Endothelial cell of umbilical vein (primary cell): ENCODE results near the gene ISOC1. TPM values are rescaled to one million over a fixed set of nuclear protein-coding genes. Genes with fewer than 3 reads are reported as not detected.

Source experiments
- BruUV-seq: library from RNA; stranded (reverse); fragments of 400-500 nt; replicated peaks from 2 replicates; lab custom pipeline; 2021; lab: Mats Ljungman, UMichigan
- CTCF ChIA-PET: fragments of 300-600, 350-600 bp; sonication (Branson Sonifier 250); formaldehyde crosslinking; loops from one replicate; lab custom pipeline; 2021; ENCODE audit warnings: antibody characterized with exemption, inconsistent platforms; lab: Charles Lee
- POLR2A ChIA-PET: fragments of 300-600, 350-600 bp; sonication (Branson Sonifier 250); formaldehyde crosslinking; loops from one replicate; lab custom pipeline; 2021; ENCODE audit warnings: antibody characterized with exemption, inconsistent platforms; lab: Charles Lee
- DNase-seq: peaks from one replicate; pipeline ENCODE4 v3.0.0-alpha.2; 2011; ENCODE audit warnings: low read depth, low spot score
- FAIRE-seq: peaks from 2 replicates; lab custom pipeline; 2011; peaks lifted over from hg19 to GRCh38; lab: Jason Lieb, UNC
- H2AFZ ChIP-seq: 2 replicates; pipeline ENCODE4 v1.6.0; 2012; ENCODE audit warnings: low read depth, low read length, control low read depth, inconsistent platforms
- H3K27ac ChIP-seq: 2 replicates; pipeline ENCODE4 v1.5.1; 2011; ENCODE audit warnings: low read depth, mild to moderate bottlenecking, control low read depth, low read length, moderate library complexity; ENCODE audit not compliant: insufficient read depth
- H3K27me3 ChIP-seq, 2 experiments: 2 replicates each; pipeline versions ENCODE4 v1.6.0 to v1.6.1; 2011; ENCODE audit warnings: low read length in 2 of 2, mixed read lengths in 1 of 2; ENCODE audit not compliant: control insufficient read depth in 2 of 2, insufficient read depth in 2 of 2
- H3K36me3 ChIP-seq, 2 experiments: 2 replicates in 1 of 2; 3 replicates in 1 of 2; pipeline ENCODE4 v1.5.1; 2011; ENCODE audit warnings: low read length in 2 of 2, mild to moderate bottlenecking in 1 of 2, moderate library complexity in 1 of 2; ENCODE audit not compliant: control insufficient read depth in 2 of 2, insufficient read depth in 2 of 2; ENCODE audit errors: extremely low read depth in 1 of 2
- H3K4me1 ChIP-seq: 3 replicates; pipeline ENCODE4 v1.5.1; 2011; ENCODE audit warnings: mild to moderate bottlenecking, low read length; ENCODE audit not compliant: control insufficient read depth, insufficient read depth; ENCODE audit errors: extremely low read depth
- H3K4me2 ChIP-seq: 2 replicates; pipeline ENCODE4 v1.6.1; 2011; ENCODE audit warnings: low read length, control low read depth, mixed read lengths; ENCODE audit not compliant: insufficient read depth
- H3K4me3 ChIP-seq, 3 experiments: fragments of 200-600 bp in 1 of 3; sonication (generic), shearing (Covaris generic) in 1 of 3; replicated peaks in 1 of 3; 2 replicates each; pipeline ENCODE4 v1.5.1; 2011 to 2016; ENCODE audit warnings: control low read depth in 3 of 3, low read length in 3 of 3, mild to moderate bottlenecking in 2 of 3, inconsistent platforms in 1 of 3, low read depth in 1 of 3, moderate library complexity in 1 of 3; ENCODE audit not compliant: insufficient read depth in 1 of 3
- H3K79me2 ChIP-seq: 2 replicates; pipeline ENCODE4 v1.6.0; 2012; ENCODE audit warnings: low read length, inconsistent platforms; ENCODE audit not compliant: control insufficient read depth, insufficient read depth
- H3K9ac ChIP-seq: replicated peaks from 2 replicates; pipeline ENCODE3; 2011; ENCODE audit warnings: low read length, control low read depth; ENCODE audit not compliant: insufficient read depth; ENCODE audit errors: extremely low read depth
- H3K9me1 ChIP-seq: replicated peaks from 3 replicates; pipeline ENCODE4 v1.6.0; 2011; ENCODE audit warnings: mild to moderate bottlenecking, low read length; ENCODE audit not compliant: control insufficient read depth, insufficient read depth; ENCODE audit errors: extremely low read depth
- H3K9me3 ChIP-seq: replicated peaks from 2 replicates; pipeline ENCODE4 v1.5.1; 2012; ENCODE audit warnings: low read length, inconsistent platforms; ENCODE audit not compliant: control insufficient read depth, insufficient read depth
- H4K20me1 ChIP-seq: replicated peaks from 2 replicates; pipeline ENCODE3; 2011; ENCODE audit warnings: mild to moderate bottlenecking, low read length; ENCODE audit not compliant: control insufficient read depth, insufficient read depth; ENCODE audit errors: extremely low read depth
- EZH2 ChIP-seq: IDR thresholded peaks from 2 replicates; pipeline ENCODE4 v1.6.1; 2012; ENCODE audit warnings: borderline replicate concordance, low read depth, mild to moderate bottlenecking, moderate library complexity, low read length, inconsistent platforms; ENCODE audit not compliant: severe bottlenecking
- FOS ChIP-seq: IDR thresholded peaks from 2 replicates; pipeline ENCODE4 v1.6.1; 2011; ENCODE audit warnings: mild to moderate bottlenecking, low read length, moderate library complexity, borderline replicate concordance; ENCODE audit not compliant: insufficient read depth
- GATA2 ChIP-seq: IDR thresholded peaks from 2 replicates; pipeline ENCODE4 v1.7.0; 2011; ENCODE audit warnings: low read depth, mild to moderate bottlenecking, moderate library complexity, mixed read lengths, low read length; ENCODE audit not compliant: insufficient read length, insufficient read depth
- JUN ChIP-seq: IDR thresholded peaks from 2 replicates; pipeline ENCODE4 v1.6.1; 2011; ENCODE audit warnings: borderline replicate concordance, low read depth; ENCODE audit not compliant: insufficient read length, insufficient read depth
- MAX ChIP-seq: IDR thresholded peaks from 2 replicates; pipeline ENCODE4 v1.6.1; 2011; ENCODE audit not compliant: insufficient read depth, insufficient read length
- MYC ChIP-seq: IDR thresholded peaks from one replicate; pipeline ENCODE4 v1.6.1; 2011; ENCODE audit warnings: mild to moderate bottlenecking, low read depth, low read length
- POLR2A ChIP-seq: IDR thresholded peaks from 2 replicates; pipeline ENCODE4 v1.6.1; 2012; ENCODE audit warnings: low read depth, mild to moderate bottlenecking, control low read depth, low read length
- POLR2AphosphoS5 ChIP-seq: IDR thresholded peaks from 2 replicates; pipeline ENCODE4 v1.6.1; 2012; ENCODE audit warnings: low read depth, mild to moderate bottlenecking, control low read depth, low read length, moderate library complexity; ENCODE audit not compliant: insufficient read depth
- dilution Hi-C: fragments of 300-500 bp; cut with MboI; formaldehyde crosslinking; loops from one replicate; pipeline ENCODE4 v1.15.0; 2019; ENCODE audit warnings: low sequenced_read_pairs; ENCODE audit not compliant: extremely low pct_ligation_motif_present
- intact Hi-C: fragments of 100-400 bp; cut with micrococcal nuclease; formaldehyde crosslinking; loops from one replicate; pipeline ENCODE4 v1.10.0; 2022
- polyA plus RNA-seq, 4 experiments: library from polyadenylated mRNA; depleted of rRNA in 3 of 4; stranded (reverse) in 3 of 4; unstranded in 1 of 4; fragments of >200 nt; gene quantifications; 2 replicates each; pipeline versions ENCODE4 v1.2.1 to v1.2.3, GENCODE V29; 2011 to 2012; ENCODE audit warnings: missing spikeins in 1 of 4
- total RNA-seq: library from RNA; stranded (reverse); gene quantifications from 2 replicates; pipeline ENCODE4 v1.2.3, GENCODE V29; 2021
- TF ChIP-seq, protein P1 (sequence below), 2 donors: IDR thresholded peaks; 1 replicate in 1 of 2; 2 replicates in 1 of 2; pipeline ENCODE4 v1.5.1; 2011; ENCODE audit warnings: low read length in 2 of 2, mild to moderate bottlenecking in 2 of 2, moderate library complexity in 2 of 2, control low read depth in 1 of 2, inconsistent platforms in 1 of 2, low read depth in 1 of 2; ENCODE audit not compliant: insufficient read depth in 1 of 2; ENCODE audit errors: extremely low read depth in 1 of 2

Gene ISOC1
- total and polyA plus RNA-seq, 2 donors (not counting 3 experiments of a cell fraction or from before 2014, with no cell fraction given), result 21.4 to 21.6 TPM

GRCh38 chr5:129118826-129119225 is 24.3 kb downstream of the ISOC1 start:
- no TSS peak for BruUV-seq
- dilution Hi-C loops, result no loop called here
- Histone ChIP-seq H3K9ac (no peak overlapping the region), H3K27ac (no peak overlapping the region), H3K27me3 (no peaks in the 10 kb centered on the region), H3K4me3 (no peak overlapping the region), H2AFZ (no peak overlapping the region), H4K20me1 (no peaks in the 10 kb centered on the region), H3K9me1 (no peaks in the 10 kb centered on the region), H3K4me2 (no peak overlapping the region), H3K36me3 (no peaks in the 10 kb centered on the region), H3K4me1 (no peaks in the 10 kb centered on the region), H3K79me2 (no peaks in the 10 kb centered on the region), H3K9me3 (no peaks in the 10 kb centered on the region)
- ChIA-PET CTCF (interaction anchor here (0.8 to 2.3 kb wide), 6 partner anchors 10 to 906 kb away, joined by 3 to 5 read pairs (median 4); no protein-coding TSS in a partner anchor), POLR2A (no interaction called here)
- TF ChIP-seq EZH2, result no peak
- no peak for TF ChIP-seq FOS
- TF ChIP-seq JUN, result no peak
- TF ChIP-seq, protein P1, sequence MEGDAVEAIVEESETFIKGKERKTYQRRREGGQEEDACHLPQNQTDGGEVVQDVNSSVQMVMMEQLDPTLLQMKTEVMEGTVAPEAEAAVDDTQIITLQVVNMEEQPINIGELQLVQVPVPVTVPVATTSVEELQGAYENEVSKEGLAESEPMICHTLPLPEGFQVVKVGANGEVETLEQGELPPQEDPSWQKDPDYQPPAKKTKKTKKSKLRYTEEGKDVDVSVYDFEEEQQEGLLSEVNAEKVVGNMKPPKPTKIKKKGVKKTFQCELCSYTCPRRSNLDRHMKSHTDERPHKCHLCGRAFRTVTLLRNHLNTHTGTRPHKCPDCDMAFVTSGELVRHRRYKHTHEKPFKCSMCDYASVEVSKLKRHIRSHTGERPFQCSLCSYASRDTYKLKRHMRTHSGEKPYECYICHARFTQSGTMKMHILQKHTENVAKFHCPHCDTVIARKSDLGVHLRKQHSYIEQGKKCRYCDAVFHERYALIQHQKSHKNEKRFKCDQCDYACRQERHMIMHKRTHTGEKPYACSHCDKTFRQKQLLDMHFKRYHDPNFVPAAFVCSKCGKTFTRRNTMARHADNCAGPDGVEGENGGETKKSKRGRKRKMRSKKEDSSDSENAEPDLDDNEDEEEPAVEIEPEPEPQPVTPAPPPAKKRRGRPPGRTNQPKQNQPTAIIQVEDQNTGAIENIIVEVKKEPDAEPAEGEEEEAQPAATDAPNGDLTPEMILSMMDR (IDR thresholded peaks at IDR 0.05; ENCODE audit: extremely low read depth in 1 of 2, insufficient read depth in 1 of 2, low read depth in 1 of 2, low read length in 2 of 2), result no peak
- TF ChIP-seq GATA2, result no peak
- TF ChIP-seq POLR2A, result no peak
- no peak for TF ChIP-seq MAX
- TF ChIP-seq POLR2AphosphoS5, result no peak
- no peak for TF ChIP-seq MYC
- FAIRE-seq (no peak), DNase-seq (no peak)
- intact Hi-C loops, result no loop called here
